ACHN (cell line): ENCODE data around the gene CDC14B.
"Not testable (repeated sequence)": the region's sequence is repeated elsewhere in the genome, so short reads cannot be mapped to it uniquely, and the experiment has no call there.

Experiments
- DNase-seq: peaks from one replicate; pipeline ENCODE4 v3.0.0-alpha.2; 2015
- in situ Hi-C: cut with HindIII; loops from 2 replicates; pipeline ENCODE4 v1.10.0; 2017; ENCODE audit warnings: low sequenced_read_pairs, low pct_ligation_motif_present, low pct_unique_long_range_greater_than_20kb

The CDC14B gene

GRCh38 chr9:96619491-96620180, at the start of gene CDC14B:
TSS of gene CDC14B (minus strand) at chr9:96619843. CDS start at chr9:96619378, 465 bp downstream.
- in situ Hi-C loops, result no loop called here
- peak; percentile 90 for DNase-seq

GRCh38 chr9:96668868-96669534, 49.4 kb upstream of the CDC14B start:
- no peak for DNase-seq
- in situ Hi-C loops, result no loop called here

GRCh38 chr9:96667363-96667728, 47.7 kb upstream of the CDC14B start:
- no peak for DNase-seq
- in situ Hi-C loops, result no loop called here

GRCh38 chr9:96666653-96667362, 47.2 kb upstream of the CDC14B start:
- in situ Hi-C loops, result not testable (repeated sequence)
- peak; percentile 57 for DNase-seq

- in situ Hi-C loops, result no loop called here
- DNase-seq, result no peak
Measured at GRCh38 chr9:96665789-96666188, 46.1 kb upstream of the CDC14B start.

- in situ Hi-C loops, result no loop called here
- no peak for DNase-seq
Measured at GRCh38 chr9:96663506-96664120, 44.0 kb upstream of the CDC14B start.

- in situ Hi-C loops, result no loop called here
- DNase-seq, result peak; percentile 47
Measured at GRCh38 chr9:96661711-96662110, 42.1 kb upstream of the CDC14B start.

GRCh38 chr9:96660692-96661248, 41.1 kb upstream of the CDC14B start:
- in situ Hi-C loops, result no loop called here
- no peak for DNase-seq

- peak; percentile 74 for DNase-seq
- in situ Hi-C loops, result no loop called here
Measured at GRCh38 chr9:96655198-96655851, 35.7 kb upstream of the CDC14B start, which contains the start of gene PRXL2C. TSS of gene PRXL2C (minus strand) at chr9:96655317. CDS start at chr9:96655281, 36 bp downstream.

- peak; percentile 75 for DNase-seq
- in situ Hi-C loops, result no loop called here
Measured at GRCh38 chr9:96654450-96655197, 35.0 kb upstream of the CDC14B start.

- DNase-seq, result peak; percentile 42
- in situ Hi-C loops, result no loop called here
Measured at GRCh38 chr9:96651626-96652025, 32.0 kb upstream of the CDC14B start.

- no peak for DNase-seq
- in situ Hi-C loops, result no loop called here
Measured at GRCh38 chr9:96649620-96650324, 30.1 kb upstream of the CDC14B start.

- DNase-seq, result no peak
- in situ Hi-C loops, result no loop called here
Measured at GRCh38 chr9:96646081-96646991, 26.7 kb upstream of the CDC14B start.

GRCh38 chr9:96644137-96644536, 24.5 kb upstream of the CDC14B start:
- in situ Hi-C loops, result no loop called here
- DNase-seq, result no peak

GRCh38 chr9:96641514-96641913, 21.9 kb upstream of the CDC14B start:
- in situ Hi-C loops, result no loop called here
- DNase-seq, result no peak

- in situ Hi-C loops, result no loop called here
- no peak for DNase-seq
Measured at GRCh38 chr9:96638606-96639364, 19.1 kb upstream of the CDC14B start.
